Bladder microvascular endothelial cell (primary cell): Measurements from ENCODE around the gene LRIF1. TPM values are rescaled to one million over a fixed set of nuclear protein-coding genes. Genes with fewer than 3 reads are reported as not detected.

ENCODE experiments used
- total RNA-seq: library from RNA; depleted of rRNA; stranded (reverse); fragments of >200 nt; gene quantifications from 2 replicates; pipeline ENCODE4 v1.2.3, GENCODE V29; 2014

Gene LRIF1, protein sequence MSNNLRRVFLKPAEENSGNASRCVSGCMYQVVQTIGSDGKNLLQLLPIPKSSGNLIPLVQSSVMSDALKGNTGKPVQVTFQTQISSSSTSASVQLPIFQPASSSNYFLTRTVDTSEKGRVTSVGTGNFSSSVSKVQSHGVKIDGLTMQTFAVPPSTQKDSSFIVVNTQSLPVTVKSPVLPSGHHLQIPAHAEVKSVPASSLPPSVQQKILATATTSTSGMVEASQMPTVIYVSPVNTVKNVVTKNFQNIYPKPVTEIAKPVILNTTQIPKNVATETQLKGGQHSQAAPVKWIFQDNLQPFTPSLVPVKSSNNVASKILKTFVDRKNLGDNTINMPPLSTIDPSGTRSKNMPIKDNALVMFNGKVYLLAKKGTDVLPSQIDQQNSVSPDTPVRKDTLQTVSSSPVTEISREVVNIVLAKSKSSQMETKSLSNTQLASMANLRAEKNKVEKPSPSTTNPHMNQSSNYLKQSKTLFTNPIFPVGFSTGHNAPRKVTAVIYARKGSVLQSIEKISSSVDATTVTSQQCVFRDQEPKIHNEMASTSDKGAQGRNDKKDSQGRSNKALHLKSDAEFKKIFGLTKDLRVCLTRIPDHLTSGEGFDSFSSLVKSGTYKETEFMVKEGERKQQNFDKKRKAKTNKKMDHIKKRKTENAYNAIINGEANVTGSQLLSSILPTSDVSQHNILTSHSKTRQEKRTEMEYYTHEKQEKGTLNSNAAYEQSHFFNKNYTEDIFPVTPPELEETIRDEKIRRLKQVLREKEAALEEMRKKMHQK
- 7.3 and 7.7 TPM in 2 replicates for total RNA-seq

DNA sequence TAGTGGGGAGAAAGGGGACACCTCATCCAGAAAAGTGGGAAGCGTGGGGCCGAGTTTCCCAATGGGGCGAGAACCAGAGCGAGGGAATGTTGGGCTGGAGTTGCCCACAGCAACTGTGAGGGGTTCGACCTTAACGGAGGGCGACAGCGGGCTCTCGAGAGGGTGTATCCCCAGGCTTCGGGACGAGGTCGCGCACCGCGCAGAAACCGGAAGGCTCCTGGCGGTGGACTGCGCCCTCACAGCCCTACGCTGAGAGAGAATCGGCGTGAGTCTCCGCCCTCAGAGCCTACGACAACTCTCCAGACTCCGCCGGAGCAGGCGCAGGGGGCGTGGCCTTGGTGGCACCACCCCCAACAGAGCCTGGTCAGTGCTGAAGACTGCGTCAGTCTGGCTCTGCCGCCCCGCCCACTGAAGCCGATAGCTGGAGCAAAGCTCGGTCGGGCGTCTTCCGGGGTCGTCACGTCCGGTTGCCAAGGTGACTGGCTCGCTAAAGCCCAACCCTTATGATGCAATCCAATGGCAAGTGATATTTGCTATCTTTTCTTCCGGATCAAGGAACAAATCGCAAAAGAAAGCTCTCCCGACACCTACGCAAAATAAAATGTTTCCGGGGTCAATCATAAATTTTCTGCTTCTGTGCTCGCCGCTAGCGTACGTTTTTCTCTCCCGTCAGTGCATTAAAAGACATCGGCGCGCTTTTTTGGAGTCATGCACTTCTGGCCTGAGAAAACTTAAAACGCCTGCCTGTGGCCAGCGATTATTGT, at the start of gene LRIF1:
Gene LRIF1 (minus strand): TSS at position 232 of the 764 bp plus-strand sequence. CDS start 234 bp downstream, outside the sequence.

Other genes with a start within 250 kb of the LRIF1 start
- gene CD53, start 90.8 kb downstream of the LRIF1 start, total RNA-seq = not detected in 2 replicates
- gene DRAM2, start 176.2 kb upstream of the LRIF1 start, total RNA-seq = 41.3 and 57.6 TPM in 2 replicates
- gene CEPT1, start 176.3 kb upstream of the LRIF1 start, total RNA-seq = 30.1 and 47.5 TPM in 2 replicates
- 0.49 and 3.1 TPM in 2 replicates for gene DENND2D, start 236.7 kb upstream of the LRIF1 start, total RNA-seq